Erythroblast (primary cell): ENCODE measurements around the gene SLC17A5.

Source experiments
- GATA1 ChIP-seq: IDR thresholded peaks from 2 replicates; pipeline ENCODE4 v1.6.1; 2011; ENCODE audit warnings: low read depth, mild to moderate bottlenecking, control low read depth, low read length, moderate library complexity
- POLR2A ChIP-seq: IDR thresholded peaks from 2 replicates; pipeline ENCODE4 v1.6.1; 2011; ENCODE audit warnings: mild to moderate bottlenecking, low read length

DNA sequence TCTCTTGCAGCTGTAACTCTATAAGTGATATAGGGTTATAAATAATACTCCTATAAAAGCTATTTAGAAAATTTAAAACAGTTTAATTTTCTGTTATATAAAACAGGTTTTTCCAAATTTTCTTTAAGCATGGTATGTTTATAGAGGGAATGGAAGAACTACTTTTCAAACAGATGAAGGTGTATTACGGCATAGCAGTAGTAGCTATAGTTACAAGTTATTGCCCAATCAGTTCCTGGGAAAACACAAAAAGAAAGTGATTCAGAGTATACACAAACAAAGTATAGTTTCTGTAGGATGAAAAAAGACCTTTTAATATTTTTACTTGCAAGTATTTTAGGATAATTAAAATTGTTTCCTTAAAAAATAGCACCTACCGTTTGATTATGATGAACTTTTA lies 9.8 kb downstream of the SLC17A5 start:
- TF ChIP-seq POLR2A (no peak), GATA1 (no peak)
